Activated CD8-positive, alpha-beta T cell treated with anti-CD3 and anti-CD28 coated beads for 36 hours (primary cell): ENCODE data around the gene NIT2. TPM values are rescaled to one million over a fixed set of nuclear protein-coding genes. Genes with fewer than 3 reads are reported as not detected.

ENCODE experiments used
- ATAC-seq: fragments of 200-7000 bp; cut with Tn5 transposase; one replicate; pipeline ENCODE4 v1.10.0; 2021; ENCODE audit warnings: mild to moderate bottlenecking, moderate library complexity
- CTCF ChIA-PET: fragments of 350-600 bp; sonication (Branson Sonifier 250); formaldehyde crosslinking; loops from one replicate; lab custom pipeline; 2021; ENCODE audit warnings: antibody characterized with exemption; lab: Charles Lee
- POLR2A ChIA-PET: fragments of 350-600 bp; sonication (Branson Sonifier 250); formaldehyde crosslinking; loops from one replicate; lab custom pipeline; 2021; ENCODE audit warnings: antibody characterized with exemption; lab: Charles Lee
- DNase-seq: peaks from one replicate; pipeline ENCODE4 v3.0.0-alpha.2; 2020
- H3K27ac Mint-ChIP-seq: one replicate; pipeline ENCODE4 v1.8.0; 2021; ENCODE audit warnings: mild to moderate bottlenecking, mixed read lengths
- H3K27me3 Mint-ChIP-seq: one replicate; pipeline ENCODE4 v1.8.0; 2021; ENCODE audit warnings: mixed read lengths
- H3K36me3 Mint-ChIP-seq: one replicate; pipeline ENCODE4 v1.8.0; 2021; ENCODE audit warnings: low read depth, mixed read lengths
- H3K4me1 Mint-ChIP-seq: one replicate; pipeline ENCODE4 v1.8.0; 2021; ENCODE audit warnings: low read depth, mixed read lengths
- H3K4me3 Mint-ChIP-seq: one replicate; pipeline ENCODE4 v1.8.0; 2021; ENCODE audit warnings: mild to moderate bottlenecking, moderate library complexity, mixed read lengths
- H3K9me3 Mint-ChIP-seq: one replicate; pipeline ENCODE4 v1.8.0; 2021; ENCODE audit warnings: mixed read lengths
- intact Hi-C: fragments of 100-400 bp; cut with micrococcal nuclease; formaldehyde crosslinking; loops from one replicate; pipeline ENCODE4 v1.10.0; 2022
- total RNA-seq, 2 experiments: library from RNA; stranded (reverse); gene quantifications; one replicate each; pipeline ENCODE4 v1.2.3, GENCODE V29; 2021
- TF ChIP-seq, protein P1 (sequence below): fragments of 200-600 bp; IDR thresholded peaks from one replicate; pipeline ENCODE4 v1.8.0; 2022; ENCODE audit warnings: antibody characterized with exemption, mild to moderate bottlenecking

NIT2 gene
- total RNA-seq, 2 experiments from 2014 or later: 64.2 TPM

GRCh38 chr3:100311011-100311410, 23.5 kb upstream of the NIT2 start:
- Mint-ChIP-seq H3K4me1 (no peaks in the 10 kb centered on the region), H3K9me3 (no peaks in the 10 kb centered on the region), H3K36me3 (peaks cover 3% of the 10 kb centered on the region), H3K4me3 (no peak overlapping the region), H3K27ac (no peak overlapping the region), H3K27me3 (no peaks in the 10 kb centered on the region)
- DNase-seq: no peak
- intact Hi-C loops: no loop called here
- ATAC-seq: no peak
- TF ChIP-seq, protein P1, sequence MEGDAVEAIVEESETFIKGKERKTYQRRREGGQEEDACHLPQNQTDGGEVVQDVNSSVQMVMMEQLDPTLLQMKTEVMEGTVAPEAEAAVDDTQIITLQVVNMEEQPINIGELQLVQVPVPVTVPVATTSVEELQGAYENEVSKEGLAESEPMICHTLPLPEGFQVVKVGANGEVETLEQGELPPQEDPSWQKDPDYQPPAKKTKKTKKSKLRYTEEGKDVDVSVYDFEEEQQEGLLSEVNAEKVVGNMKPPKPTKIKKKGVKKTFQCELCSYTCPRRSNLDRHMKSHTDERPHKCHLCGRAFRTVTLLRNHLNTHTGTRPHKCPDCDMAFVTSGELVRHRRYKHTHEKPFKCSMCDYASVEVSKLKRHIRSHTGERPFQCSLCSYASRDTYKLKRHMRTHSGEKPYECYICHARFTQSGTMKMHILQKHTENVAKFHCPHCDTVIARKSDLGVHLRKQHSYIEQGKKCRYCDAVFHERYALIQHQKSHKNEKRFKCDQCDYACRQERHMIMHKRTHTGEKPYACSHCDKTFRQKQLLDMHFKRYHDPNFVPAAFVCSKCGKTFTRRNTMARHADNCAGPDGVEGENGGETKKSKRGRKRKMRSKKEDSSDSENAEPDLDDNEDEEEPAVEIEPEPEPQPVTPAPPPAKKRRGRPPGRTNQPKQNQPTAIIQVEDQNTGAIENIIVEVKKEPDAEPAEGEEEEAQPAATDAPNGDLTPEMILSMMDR: no peak
- ChIA-PET CTCF (interaction anchor here (1.0 kb wide), 1 partner anchor 11 kb away, joined by 5 read pairs; no protein-coding TSS in a partner anchor), POLR2A (no interaction called here)

GRCh38 chr3:100316641-100317069, 17.9 kb upstream of the NIT2 start:
- intact Hi-C loops: loop anchor here (2.0 kb wide), 1 partner anchor 274 kb away; no protein-coding TSS in a partner anchor
- POLR2A ChIA-PET: interaction anchor here (1.1 kb wide), 2 partner anchors 47 to 85 kb away, joined by 3 read pairs; partner anchors contain the start of genes LNP1 and TOMM70
- TF ChIP-seq, protein P1: peak; percentile 70
- CTCF ChIA-PET: interaction anchor here (0.6 to 2.4 kb wide), 24 partner anchors 10 to 485 kb away, joined by 3 to 18 read pairs (median 3); partner anchors contain the start of genes LNP1 and NIT2
- Mint-ChIP-seq H3K36me3 (peaks cover 6% of the 10 kb centered on the region), H3K4me1 (peaks cover 15% of the 10 kb centered on the region), H3K27me3 (no peaks in the 10 kb centered on the region), H3K27ac (no peak overlapping the region), H3K4me3 (no peak overlapping the region), H3K9me3 (no peaks in the 10 kb centered on the region)
- DNase-seq: peak; percentile 55
- ATAC-seq: peak; percentile 89

- ChIA-PET CTCF (interaction anchor here (1.0 to 2.0 kb wide), 4 partner anchors 13 to 486 kb away, joined by 3 to 9 read pairs (median 4); no protein-coding TSS in a partner anchor), POLR2A (interaction anchor here (1.3 kb wide), 1 partner anchor 17 kb away, joined by 3 read pairs; no protein-coding TSS in a partner anchor)
- ATAC-seq (peak; percentile 64), DNase-seq (no peak)
- H3K9me3 Mint-ChIP-seq: no peaks in the 10 kb centered on the region
- H3K4me1 Mint-ChIP-seq: peaks cover 15% of the 10 kb centered on the region
- peaks cover 6% of the 10 kb centered on the region for H3K36me3 Mint-ChIP-seq
- no peak overlapping the region for H3K27ac Mint-ChIP-seq
- no peak overlapping the region for H3K4me3 Mint-ChIP-seq
- intact Hi-C loops: loop anchor here (2.0 kb wide), 1 partner anchor 273 kb away; no protein-coding TSS in a partner anchor
- TF ChIP-seq, protein P1: no peak
- no peaks in the 10 kb centered on the region for H3K27me3 Mint-ChIP-seq
Observed at GRCh38 chr3:100317912-100318311, 16.6 kb upstream of the NIT2 start.

DNA sequence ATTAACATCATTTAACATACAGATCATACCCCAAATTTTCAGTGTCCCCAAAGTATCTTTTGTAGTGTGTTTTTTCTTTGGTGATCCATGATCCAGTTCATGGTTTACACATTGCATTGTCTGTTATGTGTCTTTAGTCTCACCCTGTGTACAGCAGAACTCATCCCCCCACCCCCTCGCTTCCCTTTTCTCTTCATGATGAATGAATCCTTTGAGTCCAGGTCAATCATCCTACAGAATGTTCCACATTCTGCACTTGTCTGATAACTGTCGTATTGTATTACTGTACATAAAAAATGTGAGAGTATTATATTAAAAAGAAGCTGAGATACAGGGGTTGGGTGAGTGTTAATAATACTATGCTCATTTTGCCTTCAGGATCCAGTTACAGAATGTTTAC, 14.6 kb upstream of the NIT2 start:
- intact Hi-C loops: no loop called here
- ChIA-PET POLR2A (no interaction called here), CTCF (interaction anchor here (1.2 kb wide), 1 partner anchor 40 kb away, joined by 3 read pairs; no protein-coding TSS in a partner anchor)
- Mint-ChIP-seq H3K4me1 (peaks cover 15% of the 10 kb centered on the region), H3K27ac (no peak overlapping the region), H3K4me3 (no peak overlapping the region), H3K36me3 (peaks cover 3% of the 10 kb centered on the region), H3K27me3 (no peaks in the 10 kb centered on the region), H3K9me3 (no peaks in the 10 kb centered on the region)
- TF ChIP-seq, protein P1: no peak
- DNase-seq: no peak
- ATAC-seq: no peak

DNA sequence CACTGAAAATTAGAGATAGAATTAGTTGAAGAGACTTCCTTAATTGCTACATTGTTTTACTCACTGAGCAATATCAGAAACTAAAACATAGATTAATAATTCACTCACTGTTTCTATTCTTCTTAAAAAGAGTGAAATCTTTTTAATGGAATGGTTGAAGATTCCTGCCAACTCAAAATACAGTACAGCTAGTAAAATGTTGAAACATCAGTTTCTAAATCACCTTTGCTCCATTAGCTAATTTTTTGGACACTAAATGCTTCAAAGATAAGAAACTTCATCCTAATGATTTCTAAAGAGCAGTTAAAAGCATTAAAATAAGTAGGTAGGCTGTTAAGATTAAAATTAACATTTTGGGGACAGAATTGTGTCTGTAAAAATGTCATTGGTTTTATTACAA, 10.5 kb upstream of the NIT2 start:
- ATAC-seq (no peak), DNase-seq (no peak)
- Mint-ChIP-seq H3K27me3 (no peaks in the 10 kb centered on the region), H3K4me1 (no peaks in the 10 kb centered on the region), H3K4me3 (no peak overlapping the region), H3K36me3 (peaks cover 14% of the 10 kb centered on the region), H3K27ac (no peak overlapping the region), H3K9me3 (peaks cover 8% of the 10 kb centered on the region)
- TF ChIP-seq, protein P1: no peak
- CTCF ChIA-PET: interaction anchor here (1.4 kb wide), 1 partner anchor 10 kb away, joined by 3 read pairs; no protein-coding TSS in a partner anchor
- POLR2A ChIA-PET: no interaction called here
- intact Hi-C loops: no loop called here
